CD1c-positive myeloid dendritic cell (primary cell): ENCODE results near the gene LAMC1.
"Not testable (repeated sequence)": the region's sequence is repeated elsewhere in the genome, so short reads cannot be mapped to it uniquely, and the experiment has no call there.

Experiments
- DNase-seq: peaks from one replicate; pipeline ENCODE4 v3.0.0-alpha.2; 2016; ENCODE audit errors: extremely low spot score

LAMC1 gene

GRCh38 chr1:183043872-183044854 is 20.9 kb downstream of the LAMC1 start:
- no peak for DNase-seq

GRCh38 chr1:183044893-183045649 is 21.9 kb downstream of the LAMC1 start:
- no peak for DNase-seq

GRCh38 chr1:183048087-183049085 is 25.2 kb downstream of the LAMC1 start:
- no peak for DNase-seq

GRCh38 chr1:183051546-183051945 is 28.3 kb downstream of the LAMC1 start:
- DNase-seq, result no peak

GRCh38 chr1:183052861-183053260 is 29.6 kb downstream of the LAMC1 start:
- DNase-seq, result no peak

- DNase-seq, result no peak
Observed at GRCh38 chr1:183058851-183059502, 35.8 kb downstream of the LAMC1 start.

GRCh38 chr1:183061194-183061593 is 38.0 kb downstream of the LAMC1 start:
- no peak for DNase-seq

GRCh38 chr1:183063349-183063748 is 40.1 kb downstream of the LAMC1 start:
- DNase-seq, result no peak

- DNase-seq, result no peak
Observed at GRCh38 chr1:183065168-183065706, 42.0 kb downstream of the LAMC1 start.

- not testable (repeated sequence) for DNase-seq
Observed at GRCh38 chr1:183066432-183066831, 43.2 kb downstream of the LAMC1 start.

GRCh38 chr1:183069562-183070216 is 46.5 kb downstream of the LAMC1 start:
- DNase-seq, result no peak

- DNase-seq, result no peak
Observed at GRCh38 chr1:183070234-183070922, 47.2 kb downstream of the LAMC1 start.

- DNase-seq, result no peak
Observed at GRCh38 chr1:183070923-183071618, 47.9 kb downstream of the LAMC1 start.

GRCh38 chr1:183072595-183072994 is 49.4 kb downstream of the LAMC1 start:
- not testable (repeated sequence) for DNase-seq

- no peak for DNase-seq
Observed at GRCh38 chr1:183073320-183073719, 50.1 kb downstream of the LAMC1 start.

- no peak for DNase-seq
Observed at GRCh38 chr1:183074215-183074614, 51.0 kb downstream of the LAMC1 start.

- DNase-seq, result no peak
Observed at GRCh38 chr1:183075861-183076260, 52.6 kb downstream of the LAMC1 start.

GRCh38 chr1:183077097-183077496 is 53.9 kb downstream of the LAMC1 start:
- DNase-seq, result no peak
